H9 (cell line): ENCODE measurements around the gene ZBTB20. TPM values are rescaled to one million over a fixed set of nuclear protein-coding genes. Genes with fewer than 3 reads are reported as not detected.

Experiments used
- DNase-seq: peaks from one replicate; pipeline ENCODE4 v3.0.0-alpha.2; 2017
- H2AFZ ChIP-seq: one replicate; pipeline ENCODE4 v1.6.1; 2013; ENCODE audit warnings: mild to moderate bottlenecking, low read length, control low read depth, moderate library complexity
- H2AK5ac ChIP-seq: 2 replicates; pipeline ENCODE4 v1.6.1; 2013; ENCODE audit warnings: low read length, control low read depth, mixed read lengths; ENCODE audit not compliant: insufficient read length
- H2BK120ac ChIP-seq: one replicate; pipeline ENCODE4 v1.6.1; 2013; ENCODE audit warnings: low read depth, mild to moderate bottlenecking, low read length, control low read depth, inconsistent platforms; ENCODE audit not compliant: poor library complexity, severe bottlenecking
- H2BK12ac ChIP-seq: 2 replicates; pipeline ENCODE4 v1.6.1; 2013; ENCODE audit warnings: low read length, control low read depth, mixed read lengths, low read depth; ENCODE audit not compliant: insufficient read length
- H2BK15ac ChIP-seq: 2 replicates; pipeline ENCODE4 v1.6.1; 2013; ENCODE audit warnings: low read depth, low read length, control low read depth
- H2BK20ac ChIP-seq: one replicate; pipeline ENCODE4 v1.6.1; 2013; ENCODE audit warnings: low read depth, mild to moderate bottlenecking, low read length, control low read depth, inconsistent platforms; ENCODE audit not compliant: poor library complexity, severe bottlenecking
- H2BK5ac ChIP-seq: 2 replicates; pipeline ENCODE4 v1.6.1; 2013; ENCODE audit warnings: low read length, control low read depth, mixed read lengths; ENCODE audit not compliant: insufficient read length
- H3K14ac ChIP-seq: 2 replicates; pipeline ENCODE4 v1.6.1; 2013; ENCODE audit warnings: low read length, control low read depth; ENCODE audit not compliant: insufficient read depth
- H3K18ac ChIP-seq: 2 replicates; pipeline ENCODE4 v1.6.1; 2013; ENCODE audit warnings: low read depth, mild to moderate bottlenecking, mixed read lengths, low read length, control low read depth; ENCODE audit not compliant: insufficient read length
- H3K23ac ChIP-seq: 2 replicates; pipeline ENCODE4 v1.6.1; 2013; ENCODE audit warnings: low read length, control low read depth, mixed read lengths, low read depth; ENCODE audit not compliant: insufficient read length
- H3K23me2 ChIP-seq: 2 replicates; pipeline ENCODE4 v1.6.1; 2013; ENCODE audit warnings: low read depth, mild to moderate bottlenecking, mixed read lengths, low read length, control low read depth; ENCODE audit not compliant: insufficient read length, poor library complexity, severe bottlenecking
- H3K27ac ChIP-seq: 2 replicates; pipeline ENCODE4 v1.5.1; 2013; ENCODE audit warnings: low read length, control low read depth, mixed read lengths, low read depth; ENCODE audit not compliant: insufficient read length
- H3K27me3 ChIP-seq: 2 replicates; pipeline ENCODE4 v1.6.1; 2013; ENCODE audit warnings: low read length, control low read depth, inconsistent platforms; ENCODE audit not compliant: insufficient read depth
- H3K4ac ChIP-seq: 2 replicates; pipeline ENCODE4 v1.6.1; 2013; ENCODE audit warnings: low read depth, mild to moderate bottlenecking, control low read depth, inconsistent platforms, low read length, moderate library complexity
- H3K4me1 ChIP-seq: 2 replicates; pipeline ENCODE4 v1.6.1; 2013; ENCODE audit warnings: low read length, control low read depth, inconsistent platforms; ENCODE audit not compliant: insufficient read depth
- H3K4me2 ChIP-seq: 2 replicates; pipeline ENCODE4 v1.6.1; 2013; ENCODE audit warnings: low read length, control low read depth, mixed read lengths; ENCODE audit not compliant: insufficient read length, insufficient read depth
- H3K56ac ChIP-seq: 2 replicates; pipeline ENCODE4 v1.6.1; 2013; ENCODE audit warnings: low read depth, mild to moderate bottlenecking, mixed read lengths, low read length, control low read depth; ENCODE audit not compliant: insufficient read length
- H3K79me1 ChIP-seq: 2 replicates; pipeline ENCODE4 v1.6.1; 2013; ENCODE audit warnings: low read depth, mild to moderate bottlenecking, moderate library complexity, low read length, control low read depth, inconsistent platforms; ENCODE audit not compliant: insufficient read depth, poor library complexity, severe bottlenecking
- H3K79me2 ChIP-seq: 2 replicates; pipeline ENCODE4 v1.6.1; 2013; ENCODE audit warnings: low read length, control low read depth, inconsistent platforms; ENCODE audit not compliant: insufficient read depth
- H3K9ac ChIP-seq: 2 replicates; pipeline ENCODE4 v1.6.1; 2013; ENCODE audit warnings: low read length, control low read depth, mixed read lengths; ENCODE audit not compliant: insufficient read length; ENCODE audit errors: extremely low read depth
- H3K9me3 ChIP-seq: one replicate; pipeline ENCODE4 v1.6.1; 2013; ENCODE audit warnings: low read depth, low read length, inconsistent platforms; ENCODE audit not compliant: control insufficient read depth
- H3T11ph ChIP-seq: one replicate; pipeline ENCODE4 v1.6.1; 2013; ENCODE audit warnings: mild to moderate bottlenecking, low read length, control low read depth, inconsistent platforms
- H4K20me1 ChIP-seq: one replicate; pipeline ENCODE4 v1.6.1; 2013; ENCODE audit not compliant: control insufficient read depth, insufficient read length, insufficient read depth
- H4K5ac ChIP-seq: 2 replicates; pipeline ENCODE4 v1.6.1; 2013; ENCODE audit warnings: low read depth, mild to moderate bottlenecking, mixed read lengths, low read length, control low read depth; ENCODE audit not compliant: insufficient read length
- H4K8ac ChIP-seq: replicated peaks from 2 replicates; pipeline ENCODE4 v1.6.1; 2013; ENCODE audit warnings: low read length, control low read depth, mixed read lengths, low read depth; ENCODE audit not compliant: insufficient read length
- H4K91ac ChIP-seq: 2 replicates; pipeline ENCODE4 v1.6.1; 2013; ENCODE audit warnings: low read depth, mild to moderate bottlenecking, moderate library complexity, mixed read lengths, low read length, control low read depth; ENCODE audit not compliant: insufficient read length
- H3K27ac Mint-ChIP-seq, 3 experiments: 2 replicates in 2 of 3; 3 replicates in 1 of 3; pipeline ENCODE4 v1.8.0; 2020 to 2021; ENCODE audit warnings: mixed read lengths in 3 of 3, mild to moderate bottlenecking in 1 of 3, moderate library complexity in 1 of 3
- H3K27me3 Mint-ChIP-seq: 2 replicates; pipeline ENCODE4 v1.8.0; 2021; ENCODE audit warnings: low read depth, mild to moderate bottlenecking, moderate library complexity, mixed read lengths
- H3K36me3 Mint-ChIP-seq, 3 experiments: 2 replicates in 2 of 3; 3 replicates in 1 of 3; pipeline ENCODE4 v1.8.0; 2020 to 2021; ENCODE audit warnings: low read depth in 3 of 3, mixed read lengths in 3 of 3; ENCODE audit not compliant: insufficient read depth in 1 of 3
- H3K4me1 Mint-ChIP-seq, 2 experiments: 2 replicates each; pipeline ENCODE4 v1.8.0; 2020; ENCODE audit warnings: mixed read lengths in 2 of 2
- H3K4me3 Mint-ChIP-seq, 2 experiments: 2 replicates in 1 of 2; 3 replicates in 1 of 2; pipeline ENCODE4 v1.8.0; 2020 to 2021; ENCODE audit warnings: mild to moderate bottlenecking in 2 of 2, mixed read lengths in 2 of 2, moderate library complexity in 1 of 2
- H3K9me3 Mint-ChIP-seq, 2 experiments: 2 replicates in 1 of 2; 3 replicates in 1 of 2; pipeline ENCODE4 v1.8.0; 2020; ENCODE audit warnings: mild to moderate bottlenecking in 2 of 2, mixed read lengths in 2 of 2, moderate library complexity in 1 of 2
- CTCF ChIP-seq: fragments of 200-600 bp; sonication (generic); conservative IDR thresholded peaks from 3 replicates; pipeline ENCODE4 v1.8.0; 2021; ENCODE audit warnings: antibody characterized with exemption, mild to moderate bottlenecking
- WGBS: extraction: QIAGEN DNeasy Blood & Tissue Kit; methylation state at CpG from one replicate; pipeline ENCODE4 v1.1.7; 2013; ENCODE audit warnings: missing lambda C conversion rate, low lambda C conversion rate, mixed read lengths; ENCODE audit not compliant: insufficient read length; ENCODE audit errors: extremely low coverage; 5-methylcytosine and 5-hydroxymethylcytosine counted together
- total RNA-seq: library from RNA; stranded (reverse); gene quantifications from 2 replicates; pipeline ENCODE4 v1.2.1, GENCODE V29; 2021

Gene ZBTB20
- total RNA-seq, 1 experiment from 2014 or later = 0.70 TPM

DNA sequence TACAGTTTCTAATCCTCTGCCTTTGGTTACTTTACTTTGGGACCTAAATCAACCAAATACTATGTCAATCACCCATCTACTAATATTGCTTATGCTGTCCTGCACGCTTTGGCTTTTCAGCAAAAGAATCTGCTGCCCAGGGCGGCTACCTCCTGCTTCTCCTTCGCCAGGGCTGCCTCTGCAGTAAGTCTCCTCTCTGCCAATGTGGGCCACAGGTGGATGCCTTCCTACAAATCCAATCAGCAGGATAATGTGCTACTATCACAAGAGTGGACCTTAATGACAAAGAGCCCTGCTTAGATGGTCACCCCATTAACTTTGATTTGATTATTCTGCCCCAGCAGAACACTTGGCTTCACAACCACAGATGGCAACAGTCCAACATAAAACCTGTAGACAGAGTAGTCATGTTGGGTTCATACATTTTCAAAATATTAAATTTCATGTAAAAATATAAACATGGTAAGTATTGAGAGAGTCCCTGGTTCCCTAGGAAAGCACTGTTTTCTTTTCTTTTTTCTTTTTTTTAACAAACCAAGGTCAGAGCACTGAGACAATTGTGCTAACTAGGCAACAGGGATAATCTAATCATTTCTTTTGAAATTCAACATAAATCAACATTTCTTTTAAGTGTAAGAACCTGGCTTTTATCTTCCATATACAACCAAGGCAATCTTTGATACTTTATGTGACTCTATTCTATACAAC lies 298.3 kb downstream of the ZBTB20 start:
- Histone ChIP-seq H3K14ac (no peak overlapping the region), H4K91ac (no peak overlapping the region), H3K9ac (no peak overlapping the region), H2BK15ac (no peak overlapping the region), H4K8ac (no peak overlapping the region), H2BK120ac (no peak overlapping the region), H3K79me1 (no peaks in the 10 kb centered on the region), H2AK5ac (no peak overlapping the region), H3K27me3 (no peaks in the 10 kb centered on the region), H4K5ac (no peak overlapping the region), H3K79me2 (no peaks in the 10 kb centered on the region), H2BK20ac (no peak overlapping the region), H3K4me1 (no peaks in the 10 kb centered on the region), H3T11ph (no peak overlapping the region), H2AFZ (no peak overlapping the region), H4K20me1 (no peaks in the 10 kb centered on the region), H2BK12ac (no peak overlapping the region), H3K56ac (no peak overlapping the region), H3K23me2 (no peaks in the 10 kb centered on the region), H2BK5ac (no peak overlapping the region), H3K23ac (no peak overlapping the region), H3K9me3 (no peaks in the 10 kb centered on the region), H3K18ac (no peak overlapping the region), H3K27ac (no peak overlapping the region), H3K4me2 (no peak overlapping the region), H3K4ac (no peak overlapping the region)
- no CpG with 5 or more reads among the region's 3 CpGs for WGBS
- Mint-ChIP-seq H3K4me3 (no peak overlapping the region), H3K4me1 (peaks cover 4 to 9% of the 10 kb centered on the region in 2 experiments), H3K9me3 (no peaks in the 10 kb centered on the region), H3K27ac (peak overlapping the region in 2 of 3 experiments; percentile 46 to 58; a peak in 2 of 7 replicates), H3K27me3 (no peaks in the 10 kb centered on the region), H3K36me3 (no peaks in the 10 kb centered on the region)
- no peak for DNase-seq
- no peak for TF ChIP-seq CTCF
